ENCODE results near the gene APOB. TPM values are rescaled to one million over a fixed set of nuclear protein-coding genes. Genes with fewer than 3 reads are reported as not detected.

Gene APOB
- total RNA-seq, 1 donor from 2014 or later: 15.9 TPM

- Mint-ChIP-seq H3K27ac (ENCODE audit: unreplicated experiment) (no peak overlapping the region), H3K27me3 (ENCODE audit: unreplicated experiment) (no peaks in the 10 kb centered on the region), H3K9me3 (ENCODE audit: unreplicated experiment) (no peaks in the 10 kb centered on the region), H3K36me3 (ENCODE audit: low read depth, unreplicated experiment) (peaks cover 63% of the 10 kb centered on the region), H3K4me3 (ENCODE audit: unreplicated experiment) (peak overlapping the region; percentile 53), H3K4me1 (ENCODE audit: unreplicated experiment) (no peaks in the 10 kb centered on the region)
- no peak for DNase-seq (ENCODE audit: low spot score)
- TF ChIP-seq CTCF (IDR thresholded peaks at IDR 0.05; ENCODE audit: unreplicated experiment): no peak
Measured at GRCh38 chr2:21011876-21012556, 31.9 kb downstream of the APOB start.

- Mint-ChIP-seq H3K4me1 (ENCODE audit: unreplicated experiment) (no peaks in the 10 kb centered on the region), H3K4me3 (ENCODE audit: unreplicated experiment) (peak overlapping the region; percentile 59), H3K36me3 (ENCODE audit: low read depth, unreplicated experiment) (peaks cover 61% of the 10 kb centered on the region), H3K27ac (ENCODE audit: unreplicated experiment) (no peak overlapping the region), H3K27me3 (ENCODE audit: unreplicated experiment) (no peaks in the 10 kb centered on the region), H3K9me3 (ENCODE audit: unreplicated experiment) (no peaks in the 10 kb centered on the region)
- TF ChIP-seq CTCF (IDR thresholded peaks at IDR 0.05; ENCODE audit: unreplicated experiment): no peak
- DNase-seq (ENCODE audit: low spot score): no peak
Measured at GRCh38 chr2:21011453-21011852, 32.4 kb downstream of the APOB start.

GRCh38 chr2:21010813-21011439 is 32.9 kb downstream of the APOB start:
- Mint-ChIP-seq H3K4me1 (ENCODE audit: unreplicated experiment) (no peaks in the 10 kb centered on the region), H3K27me3 (ENCODE audit: unreplicated experiment) (no peaks in the 10 kb centered on the region), H3K27ac (ENCODE audit: unreplicated experiment) (no peak overlapping the region), H3K4me3 (ENCODE audit: unreplicated experiment) (peak overlapping the region; percentile 59), H3K36me3 (ENCODE audit: low read depth, unreplicated experiment) (peaks cover 59% of the 10 kb centered on the region), H3K9me3 (ENCODE audit: unreplicated experiment) (no peaks in the 10 kb centered on the region)
- TF ChIP-seq CTCF (IDR thresholded peaks at IDR 0.05; ENCODE audit: unreplicated experiment): no peak
- DNase-seq (ENCODE audit: low spot score): no peak

- H3K36me3 Mint-ChIP-seq (ENCODE audit: low read depth, unreplicated experiment): peaks cover 60% of the 10 kb centered on the region
- no peak overlapping the region for H3K27ac Mint-ChIP-seq (ENCODE audit: unreplicated experiment)
- no peaks in the 10 kb centered on the region for H3K4me1 Mint-ChIP-seq (ENCODE audit: unreplicated experiment)
- no peak for TF ChIP-seq CTCF (IDR thresholded peaks at IDR 0.05; ENCODE audit: unreplicated experiment)
- H3K27me3 Mint-ChIP-seq (ENCODE audit: unreplicated experiment): no peaks in the 10 kb centered on the region
- H3K4me3 Mint-ChIP-seq (ENCODE audit: unreplicated experiment): no peak overlapping the region
- H3K9me3 Mint-ChIP-seq (ENCODE audit: unreplicated experiment): no peaks in the 10 kb centered on the region
- no peak for DNase-seq (ENCODE audit: low spot score)
Measured at GRCh38 chr2:21009662-21010225, 34.1 kb downstream of the APOB start.
